ENCODE data around the gene ANGPTL2.
A peak's percentile ranks its signal among the peaks of the same experiment; 100 is the strongest.

The ANGPTL2 gene

GRCh38 chr9:127050152-127050551, 72.3 kb downstream of the ANGPTL2 start:
- in situ Hi-C loops (cut with HindIII; ENCODE audit: low sequenced_read_pairs): no loop called here
- no peak overlapping the region for H3K4me3 ChIP-seq (ENCODE audit: low read depth, low read length)
- TF ChIP-seq CTCF (IDR thresholded peaks at IDR 0.05; ENCODE audit: low read depth, low read length): no peak
- no peak for DNase-seq (ENCODE audit: low read depth, low spot score)

- DNase-seq (ENCODE audit: low read depth, low spot score): no peak
- no peak overlapping the region for H3K4me3 ChIP-seq (ENCODE audit: low read depth, low read length)
- no peak for TF ChIP-seq CTCF (IDR thresholded peaks at IDR 0.05; ENCODE audit: low read depth, low read length)
- in situ Hi-C loops (cut with HindIII; ENCODE audit: low sequenced_read_pairs): no loop called here
These were observed 72.9 kb downstream of the ANGPTL2 start for GRCh38 chr9:127049581-127049980.

- DNase-seq (ENCODE audit: low read depth, low spot score): peak; percentile 90
- H3K4me3 ChIP-seq (ENCODE audit: low read depth, low read length): no peak overlapping the region
- peak; percentile 45 for TF ChIP-seq CTCF (IDR thresholded peaks at IDR 0.05; ENCODE audit: low read depth, low read length)
- in situ Hi-C loops (cut with HindIII; ENCODE audit: low sequenced_read_pairs): no loop called here
These were observed 73.4 kb downstream of the ANGPTL2 start for GRCh38 chr9:127049044-127049443.

- no peak overlapping the region for H3K4me3 ChIP-seq (ENCODE audit: low read depth, low read length)
- no peak for TF ChIP-seq CTCF (IDR thresholded peaks at IDR 0.05; ENCODE audit: low read depth, low read length)
- in situ Hi-C loops (cut with HindIII; ENCODE audit: low sequenced_read_pairs): no loop called here
- no peak for DNase-seq (ENCODE audit: low read depth, low spot score)
These were observed 74.5 kb downstream of the ANGPTL2 start for GRCh38 chr9:127047971-127048370.

- no peak for TF ChIP-seq CTCF (IDR thresholded peaks at IDR 0.05; ENCODE audit: low read depth, low read length)
- no peak overlapping the region for H3K4me3 ChIP-seq (ENCODE audit: low read depth, low read length)
- no peak for DNase-seq (ENCODE audit: low read depth, low spot score)
- in situ Hi-C loops (cut with HindIII; ENCODE audit: low sequenced_read_pairs): no loop called here
These were observed 77.3 kb downstream of the ANGPTL2 start for GRCh38 chr9:127045148-127045547.

GRCh38 chr9:127039492-127039891, 82.9 kb downstream of the ANGPTL2 start:
- DNase-seq (ENCODE audit: low read depth, low spot score): no peak
- in situ Hi-C loops (cut with HindIII; ENCODE audit: low sequenced_read_pairs): no loop called here
- H3K4me3 ChIP-seq (ENCODE audit: low read depth, low read length): no peak overlapping the region
- TF ChIP-seq CTCF (IDR thresholded peaks at IDR 0.05; ENCODE audit: low read depth, low read length): no peak

- no peak for DNase-seq (ENCODE audit: low read depth, low spot score)
- no peak overlapping the region for H3K4me3 ChIP-seq (ENCODE audit: low read depth, low read length)
- in situ Hi-C loops (cut with HindIII; ENCODE audit: low sequenced_read_pairs): no loop called here
- TF ChIP-seq CTCF (IDR thresholded peaks at IDR 0.05; ENCODE audit: low read depth, low read length): no peak
These were observed 83.9 kb downstream of the ANGPTL2 start for GRCh38 chr9:127038531-127038930.
